ENCODE results near the gene PARS2.

- TF ChIP-seq, protein P1, sequence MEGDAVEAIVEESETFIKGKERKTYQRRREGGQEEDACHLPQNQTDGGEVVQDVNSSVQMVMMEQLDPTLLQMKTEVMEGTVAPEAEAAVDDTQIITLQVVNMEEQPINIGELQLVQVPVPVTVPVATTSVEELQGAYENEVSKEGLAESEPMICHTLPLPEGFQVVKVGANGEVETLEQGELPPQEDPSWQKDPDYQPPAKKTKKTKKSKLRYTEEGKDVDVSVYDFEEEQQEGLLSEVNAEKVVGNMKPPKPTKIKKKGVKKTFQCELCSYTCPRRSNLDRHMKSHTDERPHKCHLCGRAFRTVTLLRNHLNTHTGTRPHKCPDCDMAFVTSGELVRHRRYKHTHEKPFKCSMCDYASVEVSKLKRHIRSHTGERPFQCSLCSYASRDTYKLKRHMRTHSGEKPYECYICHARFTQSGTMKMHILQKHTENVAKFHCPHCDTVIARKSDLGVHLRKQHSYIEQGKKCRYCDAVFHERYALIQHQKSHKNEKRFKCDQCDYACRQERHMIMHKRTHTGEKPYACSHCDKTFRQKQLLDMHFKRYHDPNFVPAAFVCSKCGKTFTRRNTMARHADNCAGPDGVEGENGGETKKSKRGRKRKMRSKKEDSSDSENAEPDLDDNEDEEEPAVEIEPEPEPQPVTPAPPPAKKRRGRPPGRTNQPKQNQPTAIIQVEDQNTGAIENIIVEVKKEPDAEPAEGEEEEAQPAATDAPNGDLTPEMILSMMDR (IDR thresholded peaks at IDR 0.05), result no peak
- TF ChIP-seq POLR2A (IDR thresholded peaks at IDR 0.05), result no peak
Measured at GRCh38 chr1:54728027-54728426, 36.3 kb downstream of the PARS2 start.
